Cerebellar nuclear complex (tissue), 1 donor: Measurements from ENCODE around the gene FBL.
A peak's percentile ranks its signal among the peaks of the same experiment; 100 is the strongest.
"Not testable (repeated sequence)": the region's sequence is repeated elsewhere in the genome, so short reads cannot be mapped to it uniquely, and the experiment has no call there.

ENCODE experiments used
- DNase-seq, 2 experiments: peaks; one replicate each; lab custom pipeline; 2025; lab: John Stamatoyannopoulos, UW

FBL gene

GRCh38 chr19:39845933-39846677 lies at the start of gene FBL:
Gene FBL, minus strand, starts transcription at chr19:39846379. Its CDS starts 79 bp downstream, at chr19:39846300.
- DNase-seq, result peak; percentile 22 to 80

DNA sequence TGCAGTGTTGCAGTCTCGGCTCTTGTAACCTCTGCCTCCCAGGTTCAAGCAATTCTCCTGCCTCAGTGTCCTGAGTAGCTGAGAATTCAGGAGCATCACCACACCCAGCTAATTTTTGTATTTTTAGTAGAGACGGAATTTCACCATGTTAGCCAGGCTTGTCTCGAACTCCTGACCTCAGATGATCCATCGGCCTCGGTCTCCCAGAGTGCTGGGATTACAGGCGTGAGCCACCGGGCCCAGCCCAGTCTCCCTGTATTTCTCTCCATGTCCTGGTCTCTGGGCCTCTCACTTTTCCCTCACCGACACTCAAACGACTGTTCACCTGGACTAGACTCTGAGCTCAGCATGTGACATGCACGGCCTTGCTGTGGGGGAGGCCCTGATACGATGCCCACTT lies 48.9 kb upstream of the FBL start:
- DNase-seq, result not testable (repeated sequence)

- not testable (repeated sequence) for DNase-seq
Observed at GRCh38 chr19:39894236-39894606, 48.0 kb upstream of the FBL start.

DNA sequence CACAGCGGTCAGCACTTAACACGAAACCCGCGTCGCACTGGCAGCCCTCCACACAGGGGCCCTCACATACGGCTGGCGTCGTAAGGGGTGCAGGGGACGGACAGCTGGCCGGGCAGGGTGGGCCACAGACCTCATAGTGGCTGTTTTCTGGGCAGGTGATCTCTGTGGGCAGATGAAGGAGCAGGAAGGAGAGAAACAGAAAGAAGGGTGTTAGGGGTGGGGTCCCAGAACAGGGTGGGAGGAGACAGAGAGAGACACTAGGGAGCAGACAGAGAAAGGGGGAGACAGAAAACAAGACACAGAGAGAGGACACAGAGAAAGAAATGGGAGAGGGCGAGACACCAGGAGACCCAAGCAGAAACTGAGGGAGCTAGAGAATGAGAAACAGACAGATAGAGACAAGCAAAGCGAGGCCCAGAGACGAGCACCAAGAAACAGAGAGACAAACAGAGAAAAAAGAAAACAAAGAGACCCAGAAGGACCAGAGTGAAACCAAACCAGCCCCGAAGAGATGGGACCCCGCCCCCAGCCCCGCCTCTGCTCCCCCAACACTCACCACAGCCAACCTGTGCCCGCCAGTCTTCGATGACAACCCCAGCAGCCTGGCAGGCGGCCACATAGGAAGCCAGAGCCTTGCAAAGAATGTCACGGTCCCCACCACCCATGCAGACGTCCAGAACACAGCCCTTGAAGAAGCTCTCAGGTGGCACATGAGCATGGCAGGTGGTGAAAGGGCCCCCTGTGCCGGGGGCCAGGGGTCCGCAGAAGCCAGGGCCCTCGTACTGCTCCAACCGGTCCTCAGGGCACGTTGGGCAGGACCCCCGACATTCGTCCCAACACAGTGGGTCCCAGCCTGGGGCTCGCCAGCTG lies 47.4 kb upstream of the FBL start:
- DNase-seq, result not testable (repeated sequence)

- DNase-seq, result not testable (repeated sequence)
Observed at GRCh38 chr19:39892506-39892902, 46.3 kb upstream of the FBL start.

- DNase-seq, result not testable (repeated sequence)
Observed at GRCh38 chr19:39891660-39892505, 45.7 kb upstream of the FBL start.

GRCh38 chr19:39890755-39891551 lies 44.8 kb upstream of the FBL start:
- no peak for DNase-seq

DNA sequence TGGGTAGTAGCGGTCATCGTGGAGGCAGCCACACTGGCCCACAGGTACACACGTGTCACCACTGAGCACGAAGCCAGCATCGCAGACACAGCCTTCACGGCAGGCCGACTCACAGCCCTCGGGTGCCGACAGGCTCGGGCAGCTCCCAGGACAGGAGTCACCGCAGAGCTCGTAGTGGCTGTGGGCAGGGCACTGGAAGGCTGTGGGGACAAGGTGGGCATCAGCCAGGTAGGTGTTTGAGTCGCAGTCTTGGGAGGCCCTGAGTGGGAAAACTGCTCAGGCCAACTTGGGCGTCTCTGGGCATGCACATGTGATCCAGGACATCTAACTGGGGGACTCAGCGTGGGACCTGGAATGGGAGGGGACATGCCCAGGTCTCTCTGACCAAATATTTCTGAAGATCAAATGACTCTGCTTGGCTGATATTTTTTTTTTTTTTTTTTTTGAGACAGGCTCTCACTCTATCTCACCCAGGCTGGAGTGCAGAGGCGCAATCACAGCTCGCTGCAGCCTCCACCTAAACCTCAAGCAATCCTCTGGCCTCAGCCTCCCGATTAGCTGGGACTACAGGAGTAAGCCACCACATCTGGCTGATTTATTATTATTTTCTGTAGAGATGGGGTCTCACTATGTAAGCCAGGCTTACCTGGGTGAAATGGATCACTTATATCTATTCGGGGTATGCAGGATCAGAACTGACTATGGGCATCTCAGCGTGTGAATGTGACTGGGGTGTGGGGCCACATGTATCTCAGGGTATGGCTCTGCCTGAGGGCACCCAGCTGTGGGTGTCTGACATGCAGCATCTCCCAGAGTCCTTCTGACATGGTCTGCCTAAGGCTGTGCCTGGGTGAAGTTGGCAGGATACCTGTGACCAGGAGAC lies 43.9 kb upstream of the FBL start:
- not testable (repeated sequence) for DNase-seq

GRCh38 chr19:39887456-39887951 lies 41.3 kb upstream of the FBL start:
- DNase-seq, result not testable (repeated sequence)

DNA sequence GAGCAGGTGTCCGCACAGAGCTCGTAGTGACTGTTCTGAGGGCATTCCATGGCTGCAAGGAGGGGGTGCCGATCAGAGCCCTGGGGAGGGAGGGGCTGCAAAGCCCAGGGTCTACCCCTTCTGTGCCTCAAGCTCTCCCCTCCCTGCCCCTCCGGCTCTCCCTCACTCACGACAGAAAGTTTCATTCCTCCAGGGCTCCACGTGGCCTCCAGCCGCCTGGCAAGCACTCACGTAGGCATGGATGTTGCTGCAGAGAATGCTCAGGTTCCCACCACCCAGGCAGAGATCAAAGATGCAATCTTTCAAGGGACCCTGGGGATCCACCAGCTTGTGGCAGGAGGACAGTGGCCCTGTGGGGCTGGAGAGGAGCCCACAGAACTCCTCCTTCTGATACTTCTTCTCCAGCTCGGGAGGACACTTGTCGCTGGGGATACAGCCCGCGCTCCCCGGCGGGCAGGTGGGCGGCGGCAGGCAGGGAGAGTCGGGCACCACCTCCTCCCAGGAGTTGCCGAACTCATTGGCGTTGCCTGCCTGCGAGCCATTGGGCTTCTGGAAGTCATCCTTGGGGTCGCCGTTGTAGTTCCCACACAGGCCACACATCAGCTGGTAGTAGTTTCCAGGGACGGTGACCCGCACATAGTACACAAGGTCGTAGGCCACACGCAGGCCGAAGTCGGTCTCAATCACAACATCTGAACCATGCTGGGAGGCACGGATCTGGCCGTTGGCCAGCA lies 39.8 kb upstream of the FBL start:
- DNase-seq, result not testable (repeated sequence)

DNA sequence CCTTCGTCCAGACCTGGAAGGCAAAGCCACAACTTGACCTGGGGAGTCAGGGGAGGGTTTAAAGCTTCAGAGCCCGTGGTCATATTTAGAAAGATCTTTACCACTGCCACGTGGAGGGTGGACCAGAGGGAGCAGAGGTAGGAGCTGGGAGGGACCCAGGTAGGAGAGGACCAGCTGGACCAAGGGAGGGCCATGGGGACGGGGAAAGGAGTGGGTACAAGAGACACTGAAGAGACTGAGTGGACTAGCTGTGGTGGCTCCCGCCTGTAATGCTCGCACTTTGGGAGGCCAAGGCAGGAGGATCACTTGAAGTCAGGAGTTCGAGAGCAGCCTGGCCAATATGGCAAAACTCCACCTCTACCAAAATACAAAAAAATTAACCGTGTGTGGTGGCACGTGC lies 38.5 kb upstream of the FBL start:
- not testable (repeated sequence) for DNase-seq

DNA sequence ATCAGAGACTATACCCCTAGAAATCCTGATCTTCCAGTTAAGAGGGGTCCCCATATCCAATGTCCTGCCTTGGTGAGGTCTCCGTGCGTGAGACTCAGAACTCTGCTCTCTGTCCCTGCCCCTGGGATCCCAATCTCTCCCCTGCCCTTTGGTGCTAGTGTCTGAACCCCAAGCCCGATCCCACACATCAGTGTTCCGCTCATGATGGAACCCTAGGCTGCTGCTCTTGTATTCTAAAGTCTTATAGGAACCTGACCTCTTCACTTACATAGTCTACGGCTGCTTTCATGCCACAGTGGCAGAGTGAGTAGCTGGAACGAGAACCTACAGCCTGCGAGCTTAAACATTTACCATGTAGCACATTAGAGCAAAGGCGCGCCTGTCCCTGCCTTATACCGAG lies 36.5 kb upstream of the FBL start:
- not testable (repeated sequence) for DNase-seq

DNA sequence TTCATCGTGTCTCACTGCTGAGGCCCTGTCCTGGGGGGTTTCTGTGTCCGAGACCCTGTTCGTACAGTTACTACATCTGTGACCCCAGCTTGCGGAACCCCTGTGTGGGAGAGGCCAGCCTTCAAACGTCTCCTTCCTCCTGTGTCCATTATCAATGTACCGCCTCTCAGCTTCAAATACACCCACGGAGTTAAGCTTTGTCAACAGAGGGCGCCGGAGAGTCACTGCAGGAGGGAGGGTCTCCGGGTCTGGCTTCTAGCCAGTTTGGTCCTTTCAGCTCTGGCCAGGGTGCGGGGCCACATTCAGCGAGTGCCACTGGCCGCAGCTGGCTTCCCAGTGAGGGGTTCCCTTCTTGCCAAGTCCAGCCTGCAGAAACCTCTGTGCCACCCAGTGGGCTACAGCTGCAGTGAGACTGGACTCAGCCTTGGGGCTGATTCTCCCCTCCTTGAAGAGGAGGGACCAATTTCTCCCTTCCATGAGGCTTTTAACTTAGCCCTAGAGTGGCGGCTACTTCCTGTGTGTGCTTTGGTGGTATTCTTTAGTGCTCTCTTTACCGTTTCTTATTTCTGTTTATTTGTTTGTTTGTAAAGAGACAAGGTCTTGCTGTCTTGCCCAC lies 35.4 kb upstream of the FBL start:
- not testable (repeated sequence) for DNase-seq

GRCh38 chr19:39880241-39880640 lies 34.1 kb upstream of the FBL start:
- DNase-seq, result not testable (repeated sequence)

DNA sequence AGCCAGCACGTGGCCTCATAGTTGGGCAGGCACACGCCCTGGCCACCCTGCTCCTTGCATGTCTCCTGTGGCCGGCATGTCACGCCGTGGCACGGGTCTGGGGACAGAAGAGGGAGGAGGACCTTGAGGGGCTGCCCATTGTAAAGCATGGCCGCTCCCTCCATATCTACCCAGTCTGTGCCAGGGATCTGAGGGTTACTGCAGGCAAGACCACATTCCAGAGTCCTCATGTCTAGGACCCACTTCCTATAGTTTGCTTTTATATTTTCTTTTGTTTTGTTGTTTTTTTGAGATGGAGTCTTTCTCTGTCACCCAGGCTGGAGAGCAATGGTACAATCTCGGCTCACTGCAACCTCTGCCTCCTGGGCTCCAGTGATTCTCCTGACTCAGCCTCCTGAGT lies 33.6 kb upstream of the FBL start:
- DNase-seq, result not testable (repeated sequence)

- DNase-seq, result not testable (repeated sequence)
Observed at GRCh38 chr19:39878866-39879265, 32.7 kb upstream of the FBL start.

DNA sequence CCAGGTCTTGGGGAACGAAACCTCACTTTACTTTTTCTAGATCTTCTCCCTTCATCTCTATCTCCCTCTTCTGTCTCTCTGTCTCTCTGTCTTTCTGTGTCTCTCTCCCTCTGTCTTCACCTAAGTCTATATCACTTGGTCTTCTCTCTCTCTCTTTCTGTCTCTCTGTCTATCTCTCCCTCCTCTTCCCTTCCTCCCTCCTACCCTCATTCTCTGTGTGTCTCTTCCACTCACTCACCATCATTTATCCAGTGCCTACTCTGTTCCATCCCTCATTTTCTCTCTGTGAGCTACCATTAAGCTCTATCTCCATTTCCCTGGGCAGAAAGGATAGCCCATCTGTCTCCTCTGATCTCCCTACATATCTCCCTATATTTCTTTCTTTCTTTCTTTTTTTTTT lies 32.2 kb upstream of the FBL start:
- DNase-seq, result no peak

DNA sequence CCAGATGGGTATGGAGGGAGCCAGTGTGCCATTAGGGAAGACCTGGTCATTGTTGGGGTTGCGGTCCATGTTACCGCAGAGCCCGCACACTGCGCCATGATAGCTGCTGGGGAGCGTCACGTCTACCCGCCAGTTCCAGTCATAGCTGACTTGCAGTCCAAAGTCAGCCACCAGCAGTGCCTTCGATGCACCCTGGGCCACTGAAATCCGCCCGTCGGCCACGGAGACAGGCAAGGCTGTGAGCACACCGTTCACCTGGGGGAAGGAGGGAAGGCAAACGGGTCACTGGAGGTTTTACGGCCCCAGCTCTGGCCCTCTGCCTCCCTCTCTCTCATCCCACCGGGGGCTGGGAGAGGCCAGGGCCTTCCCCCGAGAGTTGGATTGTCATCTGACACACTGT lies 31.8 kb upstream of the FBL start:
- not testable (repeated sequence) for DNase-seq

GRCh38 chr19:39877488-39877887 lies 31.3 kb upstream of the FBL start:
- DNase-seq, result not testable (repeated sequence)
